H1 (cell line): ENCODE results near the gene CFAP74. TPM values are rescaled to one million over a fixed set of nuclear protein-coding genes. Genes with fewer than 3 reads are reported as not detected.

Experiments used
- CTCF ChIA-PET: fragments of 300-600 bp; sonication (Branson Sonifier 250); formaldehyde crosslinking; loops from one replicate; lab custom pipeline; 2021; ENCODE audit not compliant: partially characterized antibody; lab: Charles Lee
- POLR2A ChIA-PET: fragments of 300-600 bp; sonication (Branson Sonifier 250); formaldehyde crosslinking; loops from one replicate; lab custom pipeline; 2021; ENCODE audit warnings: inconsistent platforms; ENCODE audit not compliant: partially characterized antibody; lab: Charles Lee
- DNase-seq, 2 experiments: peaks; one replicate each; pipeline versions ENCODE4 v3.0.0 to v3.0.0-alpha.2; 2010 to 2022; ENCODE audit warnings: low spot score in 2 of 2, low read depth in 1 of 2, mixed read lengths in 1 of 2
- FAIRE-seq: peaks from 2 replicates; lab custom pipeline; 2011; peaks lifted over from hg19 to GRCh38; lab: Jason Lieb, UNC
- H2AFZ ChIP-seq: 2 replicates; pipeline ENCODE4 v1.8.1; 2012; ENCODE audit warnings: low read length, inconsistent platforms
- H2AK5ac ChIP-seq: 2 replicates; pipeline ENCODE4 v1.6.1; 2013; ENCODE audit warnings: low read depth, low read length
- H2BK120ac ChIP-seq: replicated peaks from 2 replicates; pipeline ENCODE3; 2013; ENCODE audit warnings: low read depth, low read length, inconsistent platforms
- H2BK12ac ChIP-seq: 2 replicates; pipeline ENCODE4 v1.6.1; 2013; ENCODE audit warnings: low read depth, low read length
- H2BK15ac ChIP-seq: 2 replicates; pipeline ENCODE4 v1.6.1; 2013; ENCODE audit warnings: low read length
- H2BK20ac ChIP-seq: 2 replicates; pipeline ENCODE4 v1.6.1; 2013; ENCODE audit warnings: low read length
- H2BK5ac ChIP-seq: 2 replicates; pipeline ENCODE4 v1.6.1; 2013; ENCODE audit warnings: low read depth, low read length
- H3K14ac ChIP-seq: 2 replicates; pipeline ENCODE4 v1.6.1; 2013; ENCODE audit warnings: inconsistent platforms; ENCODE audit not compliant: insufficient read length
- H3K18ac ChIP-seq: 2 replicates; pipeline ENCODE4 v1.6.1; 2013; ENCODE audit warnings: low read length; ENCODE audit errors: extremely low read depth
- H3K23ac ChIP-seq: 2 replicates; pipeline ENCODE4 v1.6.1; 2013; ENCODE audit warnings: inconsistent platforms; ENCODE audit not compliant: insufficient read length
- H3K23me2 ChIP-seq: 2 replicates; pipeline ENCODE4 v1.6.1; 2013; ENCODE audit warnings: low read depth, low read length
- H3K27ac ChIP-seq: 2 replicates; pipeline ENCODE4 v1.6.1; 2011; ENCODE audit warnings: low read depth, low read length, inconsistent platforms
- H3K27me3 ChIP-seq, 4 experiments: replicated peaks in 1 of 4; 1 replicate in 1 of 4; 2 replicates in 3 of 4; pipeline versions ENCODE4 v1.6.1 to v1.8.1; 2011 to 2013; ENCODE audit warnings: low read length in 3 of 4, mild to moderate bottlenecking in 3 of 4, inconsistent platforms in 2 of 4, mixed read lengths in 2 of 4, moderate library complexity in 1 of 4; ENCODE audit not compliant: control insufficient read depth in 3 of 4, insufficient read depth in 3 of 4; ENCODE audit errors: extremely low read depth in 1 of 4
- H3K36me3 ChIP-seq, 4 experiments: 2 replicates each; pipeline versions ENCODE4 v1.6.1 to v1.8.1; 2011 to 2013; ENCODE audit warnings: mild to moderate bottlenecking in 4 of 4, low read length in 3 of 4, moderate library complexity in 2 of 4, control low read depth in 1 of 4, inconsistent platforms in 1 of 4; ENCODE audit not compliant: insufficient read depth in 4 of 4, control insufficient read depth in 2 of 4
- H3K4ac ChIP-seq: replicated peaks from 2 replicates; pipeline ENCODE3; 2013; ENCODE audit warnings: low read length, low read depth, mixed read lengths, inconsistent platforms; ENCODE audit not compliant: insufficient read length
- H3K4me1 ChIP-seq, 4 experiments: replicated peaks in 1 of 4; 1 replicate in 1 of 4; 2 replicates in 3 of 4; pipeline versions ENCODE4 v1.6.1 to v1.8.1; 2011 to 2013; ENCODE audit warnings: low read length in 3 of 4, inconsistent platforms in 2 of 4, mixed read lengths in 1 of 4; ENCODE audit not compliant: insufficient read depth in 4 of 4, control insufficient read depth in 3 of 4
- H3K4me2 ChIP-seq, 2 experiments: 2 replicates each; pipeline versions ENCODE4 v1.6.1 to v1.8.1; 2011 to 2013; ENCODE audit warnings: low read depth in 2 of 2, low read length in 2 of 2, control low read depth in 1 of 2, inconsistent platforms in 1 of 2, mild to moderate bottlenecking in 1 of 2; ENCODE audit not compliant: insufficient read depth in 1 of 2
- H3K4me3 ChIP-seq, 4 experiments: fragments of 200-600, 300-600 bp in 1 of 4; sonication (generic), shearing (Covaris generic), sonication (Bioruptor Twin) in 1 of 4; 2 replicates each; pipeline versions ENCODE4 v1.5.1 to v1.8.1; 2011 to 2016; ENCODE audit warnings: low read length in 4 of 4, low read depth in 3 of 4, control low read depth in 2 of 4, inconsistent platforms in 2 of 4, mild to moderate bottlenecking in 2 of 4, mixed read lengths in 1 of 4, moderate library complexity in 1 of 4; ENCODE audit not compliant: insufficient read depth in 2 of 4; ENCODE audit errors: extremely low read depth in 1 of 4
- H3K56ac ChIP-seq: replicated peaks from 2 replicates; pipeline ENCODE3; 2013; ENCODE audit warnings: low read depth, mild to moderate bottlenecking, mixed read lengths, low read length, inconsistent platforms; ENCODE audit not compliant: insufficient read length
- H3K79me1 ChIP-seq: 2 replicates; pipeline ENCODE4 v1.6.1; 2013; ENCODE audit warnings: low read depth, low read length, control low read depth
- H3K79me2 ChIP-seq, 2 experiments: 2 replicates each; pipeline versions ENCODE4 v1.6.1 to v1.8.1; 2012 to 2013; ENCODE audit warnings: low read length in 2 of 2, mild to moderate bottlenecking in 2 of 2, inconsistent platforms in 1 of 2; ENCODE audit not compliant: insufficient read depth in 2 of 2, control insufficient read depth in 1 of 2
- H3K9ac ChIP-seq, 4 experiments: replicated peaks in 1 of 4; 1 replicate in 1 of 4; 2 replicates in 3 of 4; pipeline versions ENCODE4 v1.6.1 to v1.8.1; 2011 to 2013; ENCODE audit warnings: low read depth in 3 of 4, low read length in 3 of 4, control low read depth in 2 of 4, mild to moderate bottlenecking in 2 of 4, moderate library complexity in 2 of 4, inconsistent platforms in 1 of 4; ENCODE audit errors: extremely low read depth in 1 of 4
- H3K9me3 ChIP-seq, 2 experiments: 2 replicates each; pipeline versions ENCODE4 v1.6.1 to v1.8.1; 2012 to 2013; ENCODE audit warnings: mild to moderate bottlenecking in 2 of 2, moderate library complexity in 2 of 2, control low read depth in 1 of 2, inconsistent platforms in 1 of 2, low read depth in 1 of 2, low read length in 1 of 2, mixed read lengths in 1 of 2; ENCODE audit not compliant: insufficient read depth in 2 of 2
- H4K20me1 ChIP-seq, 2 experiments: replicated peaks in 1 of 2; 2 replicates each; pipeline versions ENCODE3 to v1.8.1; 2011 to 2013; ENCODE audit warnings: inconsistent platforms in 2 of 2, low read length in 2 of 2, mild to moderate bottlenecking in 1 of 2; ENCODE audit not compliant: insufficient read depth in 2 of 2, control insufficient read depth in 1 of 2
- H4K5ac ChIP-seq: 2 replicates; pipeline ENCODE4 v1.6.1; 2013; ENCODE audit warnings: low read length, low read depth, mixed read lengths, inconsistent platforms; ENCODE audit not compliant: insufficient read length
- H4K8ac ChIP-seq: 2 replicates; pipeline ENCODE4 v1.8.0; 2013; ENCODE audit warnings: mild to moderate bottlenecking, moderate library complexity, low read length, inconsistent platforms; ENCODE audit not compliant: insufficient read depth; ENCODE audit errors: extremely low read depth
- H4K91ac ChIP-seq: replicated peaks from 2 replicates; pipeline ENCODE3; 2013; ENCODE audit warnings: low read length, mixed read lengths, inconsistent platforms; ENCODE audit not compliant: insufficient read length
- ASH2L ChIP-seq: fragments of 200-600, 300-600 bp; sonication (generic); IDR thresholded peaks from one replicate; pipeline ENCODE4 v1.7.1; 2017; ENCODE audit warnings: low read length
- CEBPB ChIP-seq: IDR thresholded peaks from 2 replicates; pipeline ENCODE4 v1.6.1; 2012; ENCODE audit warnings: low read depth, low read length
- CREB1 ChIP-seq: IDR thresholded peaks from 2 replicates; pipeline ENCODE4 v1.6.1; 2012; ENCODE audit warnings: inconsistent platforms
- HDAC2 ChIP-seq, 2 experiments: fragments of 300-600 bp in 1 of 2; sonication (generic) in 1 of 2; IDR thresholded peaks; 2 replicates each; pipeline ENCODE4 v1.6.1; 2011 to 2012; ENCODE audit warnings: low read depth in 2 of 2, low read length in 2 of 2, mild to moderate bottlenecking in 2 of 2, moderate library complexity in 2 of 2, borderline replicate concordance in 1 of 2, inconsistent platforms in 1 of 2
- JUN ChIP-seq: IDR thresholded peaks from 2 replicates; pipeline ENCODE4 v1.6.1; 2011; ENCODE audit warnings: low read depth, mild to moderate bottlenecking, improper control_type of control experiment, low read length
- JUND ChIP-seq: IDR thresholded peaks from 2 replicates; pipeline ENCODE4 v1.6.1; 2011; ENCODE audit warnings: mild to moderate bottlenecking, improper control_type of control experiment, low read length
- KDM5A ChIP-seq: fragments of 200-600 bp; IDR thresholded peaks from 2 replicates; pipeline ENCODE4 v1.7.1; 2012; ENCODE audit warnings: mild to moderate bottlenecking, low read length, inconsistent platforms, mixed read lengths
- RBBP5 ChIP-seq: IDR thresholded peaks from 2 replicates; pipeline ENCODE4 v1.7.1; 2012; ENCODE audit warnings: low read depth, mild to moderate bottlenecking, inconsistent platforms, low read length, moderate library complexity, borderline replicate concordance
- WGBS, 2 experiments: shearing (Covaris generic) in 1 of 2; methylation state at CpG; one replicate each; pipeline versions ENCODE4 v1.1.6 to v1.1.7; 2013 to 2015; ENCODE audit warnings: low lambda C conversion rate in 2 of 2, mixed read lengths in 2 of 2, inconsistent platforms in 1 of 2, low coverage in 1 of 2, missing lambda C conversion rate in 1 of 2; ENCODE audit not compliant: insufficient replicate concordance in 2 of 2, insufficient coverage in 1 of 2, insufficient read length in 1 of 2; ENCODE audit errors: extremely low coverage in 1 of 2, missing lambda C conversion rate in 1 of 2; 5-methylcytosine and 5-hydroxymethylcytosine counted together
- polyA plus RNA-seq, 7 experiments: library from polyadenylated mRNA; depleted of rRNA in 3 of 7; stranded (reverse) in 5 of 7; unstranded in 2 of 7; fragments of >200 nt in 5 of 7; fragments of 200-250 nt in 2 of 7; gene quantifications; 1 replicate in 5 of 7; 2 replicates in 1 of 7; 4 replicates in 1 of 7; pipeline versions ENCODE4 v1.2.1 to v1.2.3, GENCODE V29; 2011 to 2013; ENCODE audit warnings: missing spikeins in 2 of 7, mixed read lengths in 2 of 7
- total RNA-seq: library from RNA; stranded (reverse); fragmentation: NEBNext Ultra II Directional; extraction: Animal tissue kit (Norgen Biotek cat#: 25700); gene quantifications from 2 replicates; pipeline ENCODE4 v1.2.1, GENCODE V29; 2021
- TF ChIP-seq, protein P1 (sequence below): IDR thresholded peaks from 2 replicates; pipeline ENCODE4 v1.6.1; 2012; ENCODE audit warnings: low read length, inconsistent platforms
- TF ChIP-seq, protein P2 (sequence below), 3 experiments: IDR thresholded peaks; 1 replicate in 2 of 3; 2 replicates in 1 of 3; pipeline versions ENCODE4 v1.5.1 to v1.6.1; 2011; ENCODE audit warnings: low read length in 3 of 3, mild to moderate bottlenecking in 3 of 3, inconsistent platforms in 2 of 3, low read depth in 1 of 3, moderate library complexity in 1 of 3; ENCODE audit not compliant: insufficient read depth in 1 of 3; ENCODE audit errors: control extremely low read depth in 1 of 3

CFAP74 gene
- total and polyA plus RNA-seq, 2 of the 8 experiments (the other 6 are each of a cell fraction or from before 2014, with no cell fraction given): 0.09 to 0.20 TPM

DNA sequence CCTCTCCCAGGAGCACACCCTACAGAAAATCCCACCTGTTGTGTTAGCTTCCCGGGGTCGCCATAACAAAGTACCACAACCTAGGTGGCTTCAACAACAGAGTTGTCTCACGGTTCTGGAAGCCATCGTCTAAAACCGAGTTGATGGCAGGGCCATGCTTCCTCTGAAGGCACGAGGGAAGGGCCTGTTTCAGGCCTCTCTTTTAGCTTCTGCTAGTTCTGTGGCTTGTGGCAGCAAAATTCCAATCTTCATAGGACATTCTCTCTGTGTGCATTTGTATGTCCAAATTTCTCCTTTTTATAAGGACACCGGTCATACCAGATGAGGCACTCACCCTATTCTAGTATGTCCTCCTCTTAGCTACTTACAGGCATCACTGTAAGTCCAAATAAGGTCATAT lies 3.2 kb downstream of the CFAP74 start:
- Histone ChIP-seq H3K27ac (no peak overlapping the region), H3K79me2 (no peaks in the 10 kb centered on the region), H3K36me3 (no peaks in the 10 kb centered on the region), H4K20me1 (no peaks in the 10 kb centered on the region), H3K56ac (no peak overlapping the region), H2BK120ac (no peak overlapping the region), H2AFZ (no peak overlapping the region), H3K9me3 (no peaks in the 10 kb centered on the region), H3K23ac (no peak overlapping the region), H4K91ac (no peak overlapping the region), H2AK5ac (no peak overlapping the region), H2BK12ac (no peak overlapping the region), H3K79me1 (no peaks in the 10 kb centered on the region), H3K23me2 (no peaks in the 10 kb centered on the region; the same call in 1 of the 2 replicates), H3K4me3 (no peak overlapping the region), H4K5ac (no peak overlapping the region), H3K14ac (no peak overlapping the region), H3K27me3 (peaks cover 0 to 2% (median 0%) of the 10 kb centered on the region in 4 experiments; a peak in 3 of 7 replicates), H2BK5ac (no peak overlapping the region), H3K4me2 (no peak overlapping the region), H2BK20ac (no peak overlapping the region), H3K4me1 (peaks cover 0 to 2% (median 0%) of the 10 kb centered on the region in 4 experiments; a peak in 3 of 7 replicates), H3K18ac (no peak overlapping the region), H2BK15ac (no peak overlapping the region), H3K9ac (no peak overlapping the region), H3K4ac (no peak overlapping the region), H4K8ac (no peak overlapping the region)
- ChIA-PET POLR2A (no interaction called here), CTCF (interaction anchor here (1.0 to 1.4 kb wide), 3 partner anchors 18 to 59 kb away, joined by 3 to 4 read pairs (median 4); no protein-coding TSS in a partner anchor)
- 93% methylated on average over 7 of the region's 7 CpGs; no CpG with 5 or more reads in 1 of the 2 experiments for WGBS, 2 experiments
- no peak for FAIRE-seq
- no peak for DNase-seq
- TF ChIP-seq HDAC2 (IDR thresholded peaks at IDR 0.05; ENCODE audit: borderline replicate concordance in 1 of 2, low read depth in 2 of 2, low read length in 2 of 2): no peak
- TF ChIP-seq, protein P1, sequence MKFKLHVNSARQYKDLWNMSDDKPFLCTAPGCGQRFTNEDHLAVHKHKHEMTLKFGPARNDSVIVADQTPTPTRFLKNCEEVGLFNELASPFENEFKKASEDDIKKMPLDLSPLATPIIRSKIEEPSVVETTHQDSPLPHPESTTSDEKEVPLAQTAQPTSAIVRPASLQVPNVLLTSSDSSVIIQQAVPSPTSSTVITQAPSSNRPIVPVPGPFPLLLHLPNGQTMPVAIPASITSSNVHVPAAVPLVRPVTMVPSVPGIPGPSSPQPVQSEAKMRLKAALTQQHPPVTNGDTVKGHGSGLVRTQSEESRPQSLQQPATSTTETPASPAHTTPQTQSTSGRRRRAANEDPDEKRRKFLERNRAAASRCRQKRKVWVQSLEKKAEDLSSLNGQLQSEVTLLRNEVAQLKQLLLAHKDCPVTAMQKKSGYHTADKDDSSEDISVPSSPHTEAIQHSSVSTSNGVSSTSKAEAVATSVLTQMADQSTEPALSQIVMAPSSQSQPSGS: no peak
- no peak for TF ChIP-seq JUND
- TF ChIP-seq JUN: no peak
- no peak for TF ChIP-seq CREB1
- TF ChIP-seq, protein P2, sequence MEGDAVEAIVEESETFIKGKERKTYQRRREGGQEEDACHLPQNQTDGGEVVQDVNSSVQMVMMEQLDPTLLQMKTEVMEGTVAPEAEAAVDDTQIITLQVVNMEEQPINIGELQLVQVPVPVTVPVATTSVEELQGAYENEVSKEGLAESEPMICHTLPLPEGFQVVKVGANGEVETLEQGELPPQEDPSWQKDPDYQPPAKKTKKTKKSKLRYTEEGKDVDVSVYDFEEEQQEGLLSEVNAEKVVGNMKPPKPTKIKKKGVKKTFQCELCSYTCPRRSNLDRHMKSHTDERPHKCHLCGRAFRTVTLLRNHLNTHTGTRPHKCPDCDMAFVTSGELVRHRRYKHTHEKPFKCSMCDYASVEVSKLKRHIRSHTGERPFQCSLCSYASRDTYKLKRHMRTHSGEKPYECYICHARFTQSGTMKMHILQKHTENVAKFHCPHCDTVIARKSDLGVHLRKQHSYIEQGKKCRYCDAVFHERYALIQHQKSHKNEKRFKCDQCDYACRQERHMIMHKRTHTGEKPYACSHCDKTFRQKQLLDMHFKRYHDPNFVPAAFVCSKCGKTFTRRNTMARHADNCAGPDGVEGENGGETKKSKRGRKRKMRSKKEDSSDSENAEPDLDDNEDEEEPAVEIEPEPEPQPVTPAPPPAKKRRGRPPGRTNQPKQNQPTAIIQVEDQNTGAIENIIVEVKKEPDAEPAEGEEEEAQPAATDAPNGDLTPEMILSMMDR (IDR thresholded peaks at IDR 0.05; ENCODE audit: control extremely low read depth in 1 of 3, insufficient read depth in 1 of 3, low read depth in 1 of 3, low read length in 3 of 3): no peak
- no peak for TF ChIP-seq KDM5A
- TF ChIP-seq RBBP5: no peak
- no peak for TF ChIP-seq CEBPB
- TF ChIP-seq ASH2L: no peak
